Vagina (tissue), 2 donors: ENCODE data around the gene SMURF1.

Experiments
- CTCF ChIP-seq, 3 experiments: fragments of 450-650 bp in 2 of 3; fragments of 200-600 bp in 1 of 3; sonication (generic) in 1 of 3; IDR thresholded peaks; one replicate each; pipeline ENCODE4 v1.5.1; 2017 to 2019; ENCODE audit warnings: antibody characterized with exemption in 3 of 3, mild to moderate bottlenecking in 2 of 3, moderate library complexity in 2 of 3
- POLR2A ChIP-seq, 2 donors: fragments of 450-650 bp; IDR thresholded peaks; one replicate each; pipeline ENCODE4 v1.6.1; 2017; ENCODE audit warnings: antibody characterized with exemption in 2 of 2, mild to moderate bottlenecking in 2 of 2, moderate library complexity in 2 of 2
- POLR2AphosphoS5 ChIP-seq, 2 donors: sonication (generic); formaldehyde crosslinking; IDR thresholded peaks; one replicate each; pipeline ENCODE4 v1.9.0; 2017; ENCODE audit warnings: antibody characterized with exemption in 2 of 2, mild to moderate bottlenecking in 2 of 2, low read depth in 1 of 2; ENCODE audit not compliant: insufficient read depth in 1 of 2

GRCh38 chr7:99019523-99020412 lies 124.1 kb downstream of the SMURF1 start:
- TF ChIP-seq CTCF (IDR thresholded peaks at IDR 0.05) (no peak), POLR2A (IDR thresholded peaks at IDR 0.05) (no peak), POLR2AphosphoS5 (IDR thresholded peaks at IDR 0.05; ENCODE audit: insufficient read depth in 1 of 2, low read depth in 1 of 2) (no peak)
